Tibial artery (tissue), 4 donors: Measurements from ENCODE around the gene DNAH9.

Experiments used
- DNase-seq, 2 donors: peaks; one replicate each; pipeline ENCODE4 v3.0.0-alpha.2; 2019
- H3K27ac ChIP-seq, 2 donors: fragments of 200-600 bp; sonication (generic) in 1 of 2; 1 replicate in 1 of 2; 2 replicates in 1 of 2; pipeline ENCODE4 v1.5.1; 2018 to 2019; ENCODE audit warnings: mild to moderate bottlenecking in 1 of 2
- H3K27me3 ChIP-seq, 2 donors: fragments of 200-600 bp; sonication (generic) in 1 of 2; one replicate each; pipeline versions ENCODE4 v1.5.1 to v1.6.0; 2016 to 2019
- H3K36me3 ChIP-seq, 3 donors: fragments of 200-600 bp; sonication (generic) in 2 of 3; one replicate each; pipeline ENCODE4 v1.5.1; 2016 to 2019; ENCODE audit warnings: mild to moderate bottlenecking in 2 of 3
- H3K4me1 ChIP-seq, 4 donors: fragments of 200-600 bp; sonication (generic) in 2 of 4; 1 replicate in 3 of 4; 2 replicates in 1 of 4; pipeline ENCODE4 v1.5.1; 2016 to 2019
- H3K4me3 ChIP-seq, 2 donors: fragments of 200-600 bp; sonication (generic) in 1 of 2; 1 replicate in 1 of 2; 2 replicates in 1 of 2; pipeline ENCODE4 v1.5.1; 2018 to 2019; ENCODE audit warnings: mild to moderate bottlenecking in 2 of 2
- H3K9me3 ChIP-seq, 3 donors: fragments of 200-600 bp; sonication (generic) in 1 of 3; one replicate each; pipeline ENCODE4 v1.5.1; 2016 to 2019
- CTCF ChIP-seq, 2 experiments: fragments of 200-600 bp in 1 of 2; fragments of 450-650 bp in 1 of 2; IDR thresholded peaks; one replicate each; pipeline ENCODE4 v1.5.1; 2017 to 2019; ENCODE audit warnings: antibody characterized with exemption in 2 of 2, mild to moderate bottlenecking in 1 of 2, moderate library complexity in 1 of 2
- intact Hi-C: fragments of 100-400 bp; cut with DNase I; formaldehyde crosslinking; loops from one replicate; pipeline ENCODE4 v1.15.0; 2023; ENCODE audit warnings: low total_unique reads

The DNAH9 gene

GRCh38 chr17:11999696-12000095 is 401.4 kb downstream of the DNAH9 start:
- DNase-seq: no peak
- no peak overlapping the region for H3K27ac ChIP-seq
- H3K9me3 ChIP-seq: no peaks in the 10 kb centered on the region
- no peaks in the 10 kb centered on the region for H3K27me3 ChIP-seq
- no peaks in the 10 kb centered on the region for H3K36me3 ChIP-seq
- H3K4me1 ChIP-seq: peaks cover 0 to 9% (median 4%) of the 10 kb centered on the region in 4 donors
- intact Hi-C loops: loop anchor here (5.0 kb wide), 1 partner anchor 668 kb away; the partner anchor contains the start of gene MYOCD
- H3K4me3 ChIP-seq: no peak overlapping the region
- TF ChIP-seq CTCF (IDR thresholded peaks at IDR 0.05): no peak

- H3K9me3 ChIP-seq: no peaks in the 10 kb centered on the region
- DNase-seq: no peak
- intact Hi-C loops: no loop called here
- peaks cover 0 to 9% (median 0%) of the 10 kb centered on the region in 4 donors for H3K4me1 ChIP-seq
- no peak overlapping the region for H3K27ac ChIP-seq
- H3K27me3 ChIP-seq: no peaks in the 10 kb centered on the region
- H3K4me3 ChIP-seq: no peak overlapping the region
- TF ChIP-seq CTCF (IDR thresholded peaks at IDR 0.05): no peak
- no peaks in the 10 kb centered on the region for H3K36me3 ChIP-seq
These were observed 409.2 kb downstream of the DNAH9 start for GRCh38 chr17:12007466-12007865.
